ENCODE data around the gene PLXNA1.

PLXNA1 gene

GRCh38 chr3:127003175-127003555, 20.2 kb downstream of the PLXNA1 start:
- DNase-seq = no peak

GRCh38 chr3:127003601-127004280, 20.8 kb downstream of the PLXNA1 start:
- DNase-seq = no peak

GRCh38 chr3:127004641-127005397, 21.9 kb downstream of the PLXNA1 start:
- DNase-seq = no peak

- no peak for DNase-seq
These were observed 23.1 kb downstream of the PLXNA1 start for GRCh38 chr3:127005864-127006500.

- DNase-seq = no peak
These were observed 24.0 kb downstream of the PLXNA1 start for GRCh38 chr3:127006781-127007436.

- DNase-seq = no peak
These were observed 25.3 kb downstream of the PLXNA1 start for GRCh38 chr3:127008236-127008635.

- DNase-seq = no peak
These were observed 26.6 kb downstream of the PLXNA1 start for GRCh38 chr3:127009531-127009930.

- no peak for DNase-seq
These were observed 28.5 kb downstream of the PLXNA1 start for GRCh38 chr3:127011270-127011992.

GRCh38 chr3:127012091-127012490, 29.2 kb downstream of the PLXNA1 start:
- DNase-seq = no peak

- no peak for DNase-seq
These were observed 30.3 kb downstream of the PLXNA1 start for GRCh38 chr3:127013181-127013580.

- DNase-seq = no peak
These were observed 31.0 kb downstream of the PLXNA1 start for GRCh38 chr3:127013758-127014535.

GRCh38 chr3:127014536-127015281, 31.8 kb downstream of the PLXNA1 start:
- no peak for DNase-seq

- DNase-seq = no peak
These were observed 32.5 kb downstream of the PLXNA1 start for GRCh38 chr3:127015282-127016042.

GRCh38 chr3:127016043-127016343, 33.1 kb downstream of the PLXNA1 start:
- no peak for DNase-seq

GRCh38 chr3:127016461-127016860, 33.5 kb downstream of the PLXNA1 start:
- DNase-seq = no peak

- DNase-seq = no peak
These were observed 34.3 kb downstream of the PLXNA1 start for GRCh38 chr3:127017229-127017628.

GRCh38 chr3:127017781-127018180, 34.9 kb downstream of the PLXNA1 start:
- DNase-seq = no peak

- DNase-seq = no peak
These were observed 35.5 kb downstream of the PLXNA1 start for GRCh38 chr3:127018306-127018828.

- DNase-seq = no peak
These were observed 36.5 kb downstream of the PLXNA1 start for GRCh38 chr3:127019449-127019848.

- no peak for DNase-seq
These were observed 37.6 kb downstream of the PLXNA1 start for GRCh38 chr3:127020543-127020942.

Measured in CD4-positive, alpha-beta T cell treated with Interleukin-21 for 1 hour (primary cell).